Measurements from ENCODE around the gene RNPEPL1. TPM values are rescaled to one million over a fixed set of nuclear protein-coding genes. Genes with fewer than 3 reads are reported as not detected.
"Not testable (repeated sequence)": the region's sequence is repeated elsewhere in the genome, so short reads cannot be mapped to it uniquely, and the experiment has no call there.

The RNPEPL1 gene
- polyA plus RNA-seq, 1 donor: 61.8 TPM

DNA sequence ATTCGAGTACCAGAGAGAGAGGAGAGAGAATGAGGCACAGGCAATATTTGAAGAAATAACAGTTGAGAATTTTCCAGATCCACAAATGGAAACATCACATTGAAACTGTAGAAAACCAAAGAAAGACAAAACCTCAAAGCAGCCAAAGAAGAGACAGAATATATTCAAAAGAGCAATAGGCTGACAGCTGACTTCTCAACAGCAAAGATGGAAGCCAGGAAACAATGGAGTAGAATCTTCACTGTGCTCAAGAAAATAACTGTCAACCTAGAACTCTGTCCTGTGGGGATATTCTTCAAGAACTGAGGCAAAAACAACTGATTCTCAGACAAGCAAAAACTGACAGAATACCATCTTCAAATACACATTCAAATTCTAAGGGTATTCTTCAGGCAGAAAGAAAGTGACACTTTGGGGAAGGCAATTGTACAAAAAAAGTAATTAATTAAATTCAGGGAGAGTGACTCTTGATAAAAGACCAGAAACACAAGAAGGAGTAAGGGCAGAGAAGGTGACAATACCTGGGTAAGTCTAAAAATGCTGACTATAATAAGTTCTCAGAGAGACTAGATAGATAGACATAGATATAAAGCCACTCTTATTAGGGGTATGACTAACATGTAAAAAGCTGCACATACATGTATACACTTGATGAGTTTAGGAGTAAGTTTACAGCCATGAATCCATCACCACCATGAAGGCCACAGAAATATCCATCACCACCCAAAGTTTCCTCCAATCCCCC, 36.1 kb upstream of the RNPEPL1 start:
- no peaks in the 10 kb centered on the region for H3K27me3 ChIP-seq (ENCODE audit: control insufficient read depth, insufficient read depth, low read length)
- H3K36me3 ChIP-seq (ENCODE audit: control insufficient read depth, insufficient read depth, low read length): peaks cover 5% of the 10 kb centered on the region
- DNase-seq: no peak
- H3K9me3 ChIP-seq (ENCODE audit: control insufficient read depth, low read depth, low read length): peaks cover 31% of the 10 kb centered on the region
- WGBS (ENCODE audit: insufficient coverage, low lambda C conversion rate): 100% methylated on average over 1 of the region's 1 CpG
- no peak overlapping the region for H3K4me3 ChIP-seq (ENCODE audit: low read length)
- no peaks in the 10 kb centered on the region for H3K4me1 ChIP-seq (ENCODE audit: control insufficient read depth, insufficient read depth, low read length)
- H3K27ac ChIP-seq (ENCODE audit: low read length): no peak overlapping the region

DNA sequence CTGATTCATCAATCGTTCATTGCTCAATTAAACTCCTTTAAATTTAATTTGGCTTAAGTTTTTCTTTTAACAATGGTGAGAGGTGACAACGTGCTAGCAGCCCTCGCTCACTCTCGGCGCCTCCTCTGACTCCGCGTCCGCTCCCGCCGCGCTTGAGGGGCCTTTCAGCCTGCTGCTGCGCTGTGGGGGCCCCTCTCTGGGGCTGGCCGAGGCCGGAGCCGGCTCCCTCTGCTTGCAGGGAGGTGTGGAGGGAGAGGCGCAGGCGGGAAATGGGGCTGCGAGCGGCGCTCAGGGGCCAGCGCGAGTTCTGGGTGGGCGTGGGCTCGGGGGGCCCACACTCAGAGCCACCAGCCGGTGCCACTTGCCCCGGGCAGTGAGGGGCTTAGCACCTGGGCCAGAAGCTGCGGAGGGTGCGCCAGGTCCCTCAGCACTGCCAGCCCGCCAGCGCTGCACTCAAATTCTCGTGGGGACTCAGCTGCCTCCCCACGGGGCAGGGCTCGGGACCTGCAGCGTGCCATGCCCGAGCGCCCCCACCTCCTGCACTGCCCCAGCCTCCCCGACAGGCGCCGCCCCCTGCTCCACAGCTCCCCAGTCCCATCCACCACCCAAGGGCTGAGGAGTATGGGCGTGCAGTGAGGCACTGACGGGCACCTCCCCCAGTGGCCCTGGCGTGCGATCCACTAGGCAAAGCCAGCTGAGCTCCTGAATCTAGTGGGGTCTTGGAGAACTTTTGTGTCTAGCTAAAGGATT, 30.1 kb upstream of the RNPEPL1 start:
- peaks cover 20% of the 10 kb centered on the region for H3K36me3 ChIP-seq (ENCODE audit: control insufficient read depth, insufficient read depth, low read length)
- no peak for DNase-seq

GRCh38 chr2:240539101-240539500, 29.2 kb upstream of the RNPEPL1 start:
- not testable (repeated sequence) for H3K27ac ChIP-seq (ENCODE audit: low read length); DNase-seq; H3K27me3 ChIP-seq (ENCODE audit: control insufficient read depth, insufficient read depth, low read length); H3K4me1 ChIP-seq (ENCODE audit: control insufficient read depth, insufficient read depth, low read length); H3K4me3 ChIP-seq (ENCODE audit: low read length); H3K9me3 ChIP-seq (ENCODE audit: control insufficient read depth, low read depth, low read length)
- H3K36me3 ChIP-seq (ENCODE audit: control insufficient read depth, insufficient read depth, low read length): peaks cover 20% of the 10 kb centered on the region
- 100% methylated on average over 2 of the region's 17 CpGs for WGBS (ENCODE audit: insufficient coverage, low lambda C conversion rate)

More for the DNA sequence above, 30.1 kb upstream of the RNPEPL1 start:
- H3K27me3 ChIP-seq (ENCODE audit: control insufficient read depth, insufficient read depth, low read length): no peaks in the 10 kb centered on the region
- H3K4me1 ChIP-seq (ENCODE audit: control insufficient read depth, insufficient read depth, low read length): no peaks in the 10 kb centered on the region
- H3K4me3 ChIP-seq (ENCODE audit: low read length): no peak overlapping the region
- no peaks in the 10 kb centered on the region for H3K9me3 ChIP-seq (ENCODE audit: control insufficient read depth, low read depth, low read length)
- no CpG with 5 or more reads among the region's 43 CpGs for WGBS (ENCODE audit: insufficient coverage, low lambda C conversion rate)
- H3K27ac ChIP-seq (ENCODE audit: low read length): no peak overlapping the region

DNA sequence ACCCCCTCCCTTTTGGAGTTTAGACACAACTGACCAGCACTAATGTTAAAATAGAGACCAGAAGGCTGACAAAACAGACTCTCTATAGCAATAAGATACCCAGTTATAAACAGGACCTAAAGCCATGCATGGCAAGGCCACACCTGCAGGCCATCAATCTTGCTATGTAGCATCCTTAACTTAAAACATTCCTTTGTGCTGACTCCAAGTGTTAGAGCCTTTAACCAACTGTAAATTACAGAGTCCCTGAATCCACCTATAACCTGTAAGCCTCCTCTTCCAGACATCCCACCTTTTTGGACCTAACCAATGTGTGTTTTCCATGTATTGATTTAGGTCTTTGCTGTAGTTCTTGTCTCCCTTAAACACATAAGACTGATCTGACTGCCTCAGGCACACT, 28.4 kb upstream of the RNPEPL1 start:
- no peaks in the 10 kb centered on the region for H3K4me1 ChIP-seq (ENCODE audit: control insufficient read depth, insufficient read depth, low read length)
- H3K36me3 ChIP-seq (ENCODE audit: control insufficient read depth, insufficient read depth, low read length): peaks cover 20% of the 10 kb centered on the region
- no peak for DNase-seq
- no peak overlapping the region for H3K4me3 ChIP-seq (ENCODE audit: low read length)
- no peaks in the 10 kb centered on the region for H3K9me3 ChIP-seq (ENCODE audit: control insufficient read depth, low read depth, low read length)
- no peaks in the 10 kb centered on the region for H3K27me3 ChIP-seq (ENCODE audit: control insufficient read depth, insufficient read depth, low read length)
- H3K27ac ChIP-seq (ENCODE audit: low read length): no peak overlapping the region

- H3K27ac ChIP-seq (ENCODE audit: low read length): no peak overlapping the region
Measured at GRCh38 chr2:240551288-240551687, 17.0 kb upstream of the RNPEPL1 start.

DNA sequence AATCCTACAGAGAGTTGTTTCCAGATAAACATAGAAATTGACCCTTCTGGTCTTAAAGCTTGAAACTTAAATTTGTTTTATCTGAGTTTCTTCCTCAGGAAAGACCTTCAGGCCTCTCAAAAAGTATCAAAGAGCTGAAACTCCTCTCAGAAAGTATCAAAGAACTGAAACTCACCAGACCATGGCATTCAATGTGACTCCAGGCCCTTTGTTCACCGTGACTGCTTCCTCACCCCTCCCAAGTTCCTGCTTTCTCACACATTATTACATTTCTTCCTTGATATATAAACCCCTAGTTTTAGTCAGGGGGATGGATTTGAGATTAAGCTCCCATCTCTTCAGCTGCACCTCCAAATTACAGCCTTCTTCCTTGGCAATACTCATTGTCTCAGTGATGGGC, 16.5 kb upstream of the RNPEPL1 start:
- no CpG with 5 or more reads among the region's 1 CpG for WGBS (ENCODE audit: insufficient coverage, low lambda C conversion rate)
- no peak for DNase-seq
- Histone ChIP-seq H3K4me1 (ENCODE audit: control insufficient read depth, insufficient read depth, low read length) (peaks cover 10% of the 10 kb centered on the region), H3K27me3 (ENCODE audit: control insufficient read depth, insufficient read depth, low read length) (no peaks in the 10 kb centered on the region), H3K36me3 (ENCODE audit: control insufficient read depth, insufficient read depth, low read length) (peaks cover 22% of the 10 kb centered on the region), H3K4me3 (ENCODE audit: low read length) (no peak overlapping the region), H3K27ac (ENCODE audit: low read length) (no peak overlapping the region), H3K9me3 (ENCODE audit: control insufficient read depth, low read depth, low read length) (no peaks in the 10 kb centered on the region)

More at GRCh38 chr2:240551288-240551687, 17.0 kb upstream of the RNPEPL1 start:
- DNase-seq: no peak
- peaks cover 4% of the 10 kb centered on the region for H3K4me1 ChIP-seq (ENCODE audit: control insufficient read depth, insufficient read depth, low read length)
- H3K27me3 ChIP-seq (ENCODE audit: control insufficient read depth, insufficient read depth, low read length): no peaks in the 10 kb centered on the region
- WGBS (ENCODE audit: insufficient coverage, low lambda C conversion rate): no CpG with 5 or more reads among the region's 4 CpGs
- no peak overlapping the region for H3K4me3 ChIP-seq (ENCODE audit: low read length)
- H3K9me3 ChIP-seq (ENCODE audit: control insufficient read depth, low read depth, low read length): no peaks in the 10 kb centered on the region
- H3K36me3 ChIP-seq (ENCODE audit: control insufficient read depth, insufficient read depth, low read length): peaks cover 22% of the 10 kb centered on the region

GRCh38 chr2:240553956-240554480, 14.3 kb upstream of the RNPEPL1 start:
- H3K27ac ChIP-seq (ENCODE audit: low read length): no peak overlapping the region
- no peaks in the 10 kb centered on the region for H3K9me3 ChIP-seq (ENCODE audit: control insufficient read depth, low read depth, low read length)
- WGBS (ENCODE audit: insufficient coverage, low lambda C conversion rate): no CpG with 5 or more reads among the region's 7 CpGs
- no peaks in the 10 kb centered on the region for H3K27me3 ChIP-seq (ENCODE audit: control insufficient read depth, insufficient read depth, low read length)
- no peak overlapping the region for H3K4me3 ChIP-seq (ENCODE audit: low read length)
- no peak for DNase-seq
- peaks cover 23% of the 10 kb centered on the region for H3K4me1 ChIP-seq (ENCODE audit: control insufficient read depth, insufficient read depth, low read length)
- peaks cover 23% of the 10 kb centered on the region for H3K36me3 ChIP-seq (ENCODE audit: control insufficient read depth, insufficient read depth, low read length)

- Histone ChIP-seq H3K4me3 (ENCODE audit: low read length) (no peak overlapping the region), H3K27ac (ENCODE audit: low read length) (no peak overlapping the region), H3K4me1 (ENCODE audit: control insufficient read depth, insufficient read depth, low read length) (peaks cover 31% of the 10 kb centered on the region), H3K36me3 (ENCODE audit: control insufficient read depth, insufficient read depth, low read length) (peaks cover 26% of the 10 kb centered on the region), H3K9me3 (ENCODE audit: control insufficient read depth, low read depth, low read length) (no peaks in the 10 kb centered on the region), H3K27me3 (ENCODE audit: control insufficient read depth, insufficient read depth, low read length) (no peaks in the 10 kb centered on the region)
- no peak for DNase-seq
- no CpG with 5 or more reads among the region's 17 CpGs for WGBS (ENCODE audit: insufficient coverage, low lambda C conversion rate)
Measured at GRCh38 chr2:240554767-240555493, 13.4 kb upstream of the RNPEPL1 start.

DNA sequence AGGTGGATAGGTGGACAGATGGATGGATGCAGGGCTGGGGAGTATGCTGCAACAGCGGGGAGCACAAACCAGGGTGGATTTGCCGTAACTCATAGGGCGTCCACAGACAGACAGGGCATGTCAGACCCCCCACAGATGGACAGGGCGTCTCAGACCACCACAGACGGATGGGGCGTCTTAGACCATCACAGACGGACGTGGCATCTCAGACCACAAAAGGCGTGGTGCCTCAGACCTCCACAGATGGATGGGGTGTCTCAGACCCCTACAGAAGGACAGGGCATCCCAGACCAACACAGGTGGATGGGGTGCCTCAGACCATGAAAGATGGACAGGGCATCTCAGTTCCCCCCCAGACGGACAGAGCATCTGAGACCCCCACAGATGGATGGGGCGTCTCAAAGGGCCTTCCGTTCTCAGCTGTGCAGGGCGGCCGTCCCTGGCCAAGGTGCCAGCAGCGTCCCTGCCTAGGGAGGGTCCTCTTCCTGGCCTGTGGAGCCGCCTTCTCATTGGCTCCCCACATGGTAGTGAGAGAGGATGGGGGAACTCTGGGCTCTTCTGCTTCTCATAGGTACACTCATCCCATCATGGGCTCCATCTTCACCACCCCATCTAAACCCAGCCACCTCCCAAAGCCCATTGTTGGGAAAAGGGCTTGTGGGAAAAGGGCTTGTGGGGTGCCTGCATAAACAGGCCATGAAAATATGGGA, 12.6 kb upstream of the RNPEPL1 start:
- H3K27me3 ChIP-seq (ENCODE audit: control insufficient read depth, insufficient read depth, low read length): no peaks in the 10 kb centered on the region
- H3K27ac ChIP-seq (ENCODE audit: low read length): no peak overlapping the region
- peaks cover 25% of the 10 kb centered on the region for H3K36me3 ChIP-seq (ENCODE audit: control insufficient read depth, insufficient read depth, low read length)
- no peaks in the 10 kb centered on the region for H3K9me3 ChIP-seq (ENCODE audit: control insufficient read depth, low read depth, low read length)
- WGBS (ENCODE audit: insufficient coverage, low lambda C conversion rate): no CpG with 5 or more reads among the region's 16 CpGs
- no peak overlapping the region for H3K4me3 ChIP-seq (ENCODE audit: low read length)
- no peak for DNase-seq
- H3K4me1 ChIP-seq (ENCODE audit: control insufficient read depth, insufficient read depth, low read length): peaks cover 31% of the 10 kb centered on the region

Data from large intestine (tissue), 3 donors.